ENCODE data around the gene SUCO. TPM values are rescaled to one million over a fixed set of nuclear protein-coding genes. Genes with fewer than 3 reads are reported as not detected.

SUCO gene
- total RNA-seq, 1 donor from 2014 or later = 81.2 TPM

- TF ChIP-seq, protein P1, sequence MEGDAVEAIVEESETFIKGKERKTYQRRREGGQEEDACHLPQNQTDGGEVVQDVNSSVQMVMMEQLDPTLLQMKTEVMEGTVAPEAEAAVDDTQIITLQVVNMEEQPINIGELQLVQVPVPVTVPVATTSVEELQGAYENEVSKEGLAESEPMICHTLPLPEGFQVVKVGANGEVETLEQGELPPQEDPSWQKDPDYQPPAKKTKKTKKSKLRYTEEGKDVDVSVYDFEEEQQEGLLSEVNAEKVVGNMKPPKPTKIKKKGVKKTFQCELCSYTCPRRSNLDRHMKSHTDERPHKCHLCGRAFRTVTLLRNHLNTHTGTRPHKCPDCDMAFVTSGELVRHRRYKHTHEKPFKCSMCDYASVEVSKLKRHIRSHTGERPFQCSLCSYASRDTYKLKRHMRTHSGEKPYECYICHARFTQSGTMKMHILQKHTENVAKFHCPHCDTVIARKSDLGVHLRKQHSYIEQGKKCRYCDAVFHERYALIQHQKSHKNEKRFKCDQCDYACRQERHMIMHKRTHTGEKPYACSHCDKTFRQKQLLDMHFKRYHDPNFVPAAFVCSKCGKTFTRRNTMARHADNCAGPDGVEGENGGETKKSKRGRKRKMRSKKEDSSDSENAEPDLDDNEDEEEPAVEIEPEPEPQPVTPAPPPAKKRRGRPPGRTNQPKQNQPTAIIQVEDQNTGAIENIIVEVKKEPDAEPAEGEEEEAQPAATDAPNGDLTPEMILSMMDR (IDR thresholded peaks at IDR 0.05; ENCODE audit: unreplicated experiment) = no peak
- H3K27me3 Mint-ChIP-seq (ENCODE audit: unreplicated experiment) = no peaks in the 10 kb centered on the region
- no peak for DNase-seq (ENCODE audit: low spot score)
- H3K4me1 Mint-ChIP-seq (ENCODE audit: unreplicated experiment) = peaks cover 2% of the 10 kb centered on the region
- no peak overlapping the region for H3K27ac Mint-ChIP-seq (ENCODE audit: unreplicated experiment)
- H3K36me3 Mint-ChIP-seq (ENCODE audit: low read depth, unreplicated experiment) = peaks cover 4% of the 10 kb centered on the region
- H3K9me3 Mint-ChIP-seq (ENCODE audit: unreplicated experiment) = peaks cover 4% of the 10 kb centered on the region
- H3K4me3 Mint-ChIP-seq (ENCODE audit: unreplicated experiment) = no peak overlapping the region
Measured at GRCh38 chr1:172638885-172639831, 106.2 kb downstream of the SUCO start.

DNA sequence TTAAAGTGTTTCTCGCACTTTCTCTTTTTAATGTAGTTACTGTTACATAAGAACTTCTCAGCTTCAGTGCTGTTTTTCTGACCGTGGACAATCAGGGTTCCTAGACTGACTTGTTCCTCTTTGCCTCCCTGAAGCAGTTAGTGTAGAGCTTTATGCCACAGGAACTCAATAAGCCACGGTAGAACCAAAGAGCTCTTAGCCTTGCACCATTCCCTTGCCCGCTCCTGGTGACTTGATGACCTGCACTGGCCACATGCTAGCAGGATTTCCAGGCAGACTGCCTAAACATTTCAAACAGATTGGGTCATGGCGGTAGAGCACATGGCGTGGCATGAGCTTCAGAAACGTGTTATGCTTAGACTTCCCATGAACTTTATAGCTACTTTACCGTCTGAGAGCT lies 107.2 kb downstream of the SUCO start:
- TF ChIP-seq, protein P1 (IDR thresholded peaks at IDR 0.05; ENCODE audit: unreplicated experiment) = no peak
- Mint-ChIP-seq H3K36me3 (ENCODE audit: low read depth, unreplicated experiment) (peaks cover 4% of the 10 kb centered on the region), H3K4me1 (ENCODE audit: unreplicated experiment) (peaks cover 8% of the 10 kb centered on the region), H3K4me3 (ENCODE audit: unreplicated experiment) (no peak overlapping the region), H3K9me3 (ENCODE audit: unreplicated experiment) (peaks cover 4% of the 10 kb centered on the region), H3K27ac (ENCODE audit: unreplicated experiment) (no peak overlapping the region), H3K27me3 (ENCODE audit: unreplicated experiment) (no peaks in the 10 kb centered on the region)
- no peak for DNase-seq (ENCODE audit: low spot score)

DNA sequence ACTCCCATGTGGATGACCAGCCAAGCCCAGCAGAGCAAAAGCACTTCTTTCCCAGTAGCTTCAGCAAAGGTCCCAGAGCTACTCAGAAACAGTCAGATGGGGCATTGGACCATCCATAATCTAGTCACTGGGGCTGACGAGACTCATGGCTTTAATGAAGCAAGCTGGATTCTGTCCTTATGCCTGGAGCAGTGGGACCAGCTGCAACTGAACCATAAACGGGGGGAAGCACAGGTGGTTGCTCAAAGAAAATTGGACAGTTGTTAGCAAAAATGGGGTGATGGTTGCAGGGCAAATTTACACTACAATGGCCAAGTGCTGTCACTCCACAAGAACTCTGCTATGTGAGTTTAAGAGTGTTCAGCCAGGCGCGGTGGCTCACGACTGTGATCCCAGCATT lies 108.5 kb downstream of the SUCO start:
- Mint-ChIP-seq H3K9me3 (ENCODE audit: unreplicated experiment) (peaks cover 4% of the 10 kb centered on the region), H3K4me3 (ENCODE audit: unreplicated experiment) (no peak overlapping the region), H3K27ac (ENCODE audit: unreplicated experiment) (no peak overlapping the region), H3K36me3 (ENCODE audit: low read depth, unreplicated experiment) (peaks cover 4% of the 10 kb centered on the region), H3K27me3 (ENCODE audit: unreplicated experiment) (no peaks in the 10 kb centered on the region), H3K4me1 (ENCODE audit: unreplicated experiment) (peaks cover 12% of the 10 kb centered on the region)
- no peak for DNase-seq (ENCODE audit: low spot score)
- TF ChIP-seq, protein P1 (IDR thresholded peaks at IDR 0.05; ENCODE audit: unreplicated experiment) = no peak

GRCh38 chr1:172642970-172643369 lies 110.0 kb downstream of the SUCO start:
- H3K27me3 Mint-ChIP-seq (ENCODE audit: unreplicated experiment) = no peaks in the 10 kb centered on the region
- peaks cover 12% of the 10 kb centered on the region for H3K4me1 Mint-ChIP-seq (ENCODE audit: unreplicated experiment)
- H3K27ac Mint-ChIP-seq (ENCODE audit: unreplicated experiment) = no peak overlapping the region
- peaks cover 4% of the 10 kb centered on the region for H3K36me3 Mint-ChIP-seq (ENCODE audit: low read depth, unreplicated experiment)
- no peak overlapping the region for H3K4me3 Mint-ChIP-seq (ENCODE audit: unreplicated experiment)
- no peak for DNase-seq (ENCODE audit: low spot score)
- H3K9me3 Mint-ChIP-seq (ENCODE audit: unreplicated experiment) = no peaks in the 10 kb centered on the region
- TF ChIP-seq, protein P1 (IDR thresholded peaks at IDR 0.05; ENCODE audit: unreplicated experiment) = no peak

- H3K27ac Mint-ChIP-seq (ENCODE audit: unreplicated experiment) = no peak overlapping the region
Measured at GRCh38 chr1:172646653-172647052, 113.7 kb downstream of the SUCO start.

More at GRCh38 chr1:172646653-172647052, 113.7 kb downstream of the SUCO start:
- TF ChIP-seq, protein P1 (IDR thresholded peaks at IDR 0.05; ENCODE audit: unreplicated experiment) = no peak
- Mint-ChIP-seq H3K9me3 (ENCODE audit: unreplicated experiment) (no peaks in the 10 kb centered on the region), H3K4me3 (ENCODE audit: unreplicated experiment) (no peak overlapping the region), H3K27me3 (ENCODE audit: unreplicated experiment) (no peaks in the 10 kb centered on the region), H3K36me3 (ENCODE audit: low read depth, unreplicated experiment) (no peaks in the 10 kb centered on the region), H3K4me1 (ENCODE audit: unreplicated experiment) (peaks cover 12% of the 10 kb centered on the region)
- no peak for DNase-seq (ENCODE audit: low spot score)

Measured in endothelial cell (in vitro differentiated cells).